HG02798 (cell line): ENCODE results near the gene THAP5.
"Not testable (repeated sequence)": the region's sequence is repeated elsewhere in the genome, so short reads cannot be mapped to it uniquely, and the experiment has no call there.

Source experiments
- ATAC-seq: cut with Tn5 transposase; IDR thresholded peaks from one replicate; pipeline ENCODE4 v1.9.1; 2021; ENCODE audit warnings: mild to moderate bottlenecking; ENCODE audit not compliant: unreplicated experiment, poor library complexity

The THAP5 gene

DNA sequence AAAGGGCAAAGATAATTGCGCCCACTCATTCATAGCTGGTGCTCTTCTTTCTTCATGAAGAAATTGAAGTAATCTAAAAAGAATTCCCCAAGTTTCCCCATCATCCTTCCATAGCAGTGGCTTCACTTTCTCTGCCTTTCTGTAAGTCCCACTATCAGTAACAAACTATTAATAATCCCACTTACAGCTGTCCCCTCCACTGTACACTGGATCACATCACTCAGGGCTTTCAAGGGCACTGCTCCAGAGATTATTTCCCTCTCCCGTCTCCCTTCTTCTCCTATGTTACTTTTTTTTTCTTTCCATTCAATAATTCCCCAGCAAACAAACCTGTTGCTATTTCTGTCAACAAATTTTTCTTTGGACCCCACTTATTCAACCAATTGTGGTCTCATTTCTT lies 16.3 kb upstream of the THAP5 start:
- no peak for ATAC-seq

GRCh38 chr7:108584211-108584610 lies 14.7 kb upstream of the THAP5 start:
- ATAC-seq: no peak

DNA sequence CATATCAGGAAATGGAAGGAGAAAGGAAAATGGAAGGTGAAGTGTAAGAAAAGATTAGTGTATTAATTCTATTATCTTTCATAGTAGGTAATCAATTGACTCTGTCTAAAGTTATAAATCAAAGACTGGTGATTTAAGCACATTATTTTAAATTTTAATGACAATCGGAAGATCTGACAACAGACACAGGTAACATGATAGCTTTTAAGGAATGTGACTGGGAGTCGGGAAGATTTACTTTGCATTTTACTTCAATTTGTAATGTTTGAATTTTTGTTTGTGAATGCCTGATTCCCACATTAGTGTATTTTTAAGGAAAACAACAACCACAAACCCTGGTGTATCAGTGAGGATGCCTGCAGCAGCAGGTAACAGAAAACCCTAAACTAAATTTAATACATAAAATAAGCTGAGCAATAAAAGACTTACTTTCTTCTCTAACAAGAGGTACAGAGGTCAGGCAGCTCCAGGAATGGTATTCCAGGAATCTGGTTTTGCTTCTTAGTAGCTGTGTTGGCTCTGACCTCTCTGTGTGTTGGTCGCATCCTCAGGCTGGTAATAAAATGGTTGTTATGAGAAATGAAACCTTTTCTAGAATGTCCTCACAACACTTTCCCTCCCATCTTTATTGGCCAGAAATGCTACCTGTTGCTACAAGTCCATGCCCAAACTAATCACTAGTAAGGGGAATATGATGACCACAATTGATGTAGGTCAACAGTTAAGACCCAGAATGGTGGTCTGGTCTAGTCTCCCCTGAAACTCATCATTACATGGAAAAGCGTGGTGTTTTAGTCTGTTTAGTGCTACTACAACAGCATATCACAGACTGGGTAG lies 12.4 kb upstream of the THAP5 start:
- no peak for ATAC-seq

- no peak for ATAC-seq
These were observed 10.8 kb upstream of the THAP5 start for GRCh38 chr7:108580298-108580697.

GRCh38 chr7:108578937-108579336 lies 9.4 kb upstream of the THAP5 start:
- no peak for ATAC-seq

DNA sequence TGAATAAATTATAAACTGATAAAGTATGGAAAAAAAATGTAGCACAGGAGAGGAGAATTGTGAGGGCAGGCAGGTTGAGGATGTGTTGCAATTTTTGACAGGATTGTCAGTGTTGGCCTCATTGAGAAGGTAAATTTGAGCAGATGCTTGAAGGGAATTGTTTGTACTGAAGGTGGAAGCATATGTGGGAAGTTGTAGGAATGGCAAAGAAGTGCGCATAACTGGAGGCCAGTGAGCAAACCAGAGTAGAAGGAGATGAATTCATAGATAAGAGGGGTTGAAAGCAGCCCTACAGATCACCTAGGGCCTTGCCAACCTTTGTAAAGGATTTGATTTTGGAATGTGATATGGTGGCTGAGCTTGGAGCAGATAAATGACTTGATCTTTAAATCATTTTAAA lies 6.6 kb upstream of the THAP5 start:
- ATAC-seq: no peak

- no peak for ATAC-seq
These were observed 5.7 kb upstream of the THAP5 start for GRCh38 chr7:108575156-108575555.

GRCh38 chr7:108572480-108572879 lies 3.0 kb upstream of the THAP5 start:
- no peak for ATAC-seq

- peak; percentile 22 for ATAC-seq
These were observed 745 bp upstream of the THAP5 start for GRCh38 chr7:108570146-108570755.

DNA sequence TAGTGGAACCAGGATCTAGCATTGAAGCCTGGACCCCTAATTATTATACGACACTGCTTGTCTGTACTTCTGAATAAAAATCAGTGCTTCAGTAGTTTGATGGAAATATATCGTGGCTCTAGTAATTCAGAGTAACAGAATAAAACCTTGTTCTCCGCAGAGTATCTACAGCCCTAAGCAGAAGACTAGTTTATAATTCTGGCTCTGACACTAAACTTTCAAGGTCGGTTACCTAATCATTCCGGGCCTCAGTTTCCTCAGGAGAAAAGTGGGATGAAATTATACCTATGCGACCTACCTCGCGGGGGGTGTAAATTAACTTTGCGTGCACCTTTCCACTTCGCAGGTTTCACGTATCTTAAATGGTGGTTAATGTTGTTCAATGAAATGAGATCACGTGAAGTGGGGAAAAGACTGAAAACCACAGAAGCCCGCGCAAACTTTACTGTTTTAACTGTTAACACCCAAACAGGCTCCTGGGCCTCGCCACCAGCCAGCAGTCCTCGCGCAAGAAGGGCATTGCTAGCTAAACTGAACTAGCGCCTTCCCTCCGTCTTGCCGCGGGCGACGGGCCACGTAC lies 615 bp downstream of the THAP5 start:
- ATAC-seq: no peak

- ATAC-seq: no peak
These were observed 3.5 kb downstream of the THAP5 start for GRCh38 chr7:108565987-108566386.

- ATAC-seq: no peak
These were observed 8.4 kb downstream of the THAP5 start for GRCh38 chr7:108561047-108561619.

DNA sequence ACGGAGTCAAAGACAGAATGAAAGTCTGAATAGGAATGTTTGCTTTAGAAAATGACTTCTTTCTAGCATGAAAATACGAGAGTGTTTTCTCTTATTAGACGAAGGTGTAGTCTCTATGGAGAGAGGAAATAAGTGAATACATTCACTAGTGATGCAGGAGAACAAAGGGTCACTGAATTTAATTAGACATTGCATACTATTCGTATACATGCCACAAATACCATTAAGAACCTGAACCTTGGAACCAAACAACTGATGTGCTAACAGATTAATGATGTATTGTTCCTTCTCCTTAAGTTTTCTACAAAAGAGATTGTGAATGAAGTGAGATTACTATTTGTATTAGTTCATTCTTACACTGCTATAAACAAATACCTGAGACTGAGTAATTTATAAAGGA lies 10.3 kb downstream of the THAP5 start:
- ATAC-seq: no peak

GRCh38 chr7:108557617-108558016 lies 11.9 kb downstream of the THAP5 start:
- no peak for ATAC-seq

DNA sequence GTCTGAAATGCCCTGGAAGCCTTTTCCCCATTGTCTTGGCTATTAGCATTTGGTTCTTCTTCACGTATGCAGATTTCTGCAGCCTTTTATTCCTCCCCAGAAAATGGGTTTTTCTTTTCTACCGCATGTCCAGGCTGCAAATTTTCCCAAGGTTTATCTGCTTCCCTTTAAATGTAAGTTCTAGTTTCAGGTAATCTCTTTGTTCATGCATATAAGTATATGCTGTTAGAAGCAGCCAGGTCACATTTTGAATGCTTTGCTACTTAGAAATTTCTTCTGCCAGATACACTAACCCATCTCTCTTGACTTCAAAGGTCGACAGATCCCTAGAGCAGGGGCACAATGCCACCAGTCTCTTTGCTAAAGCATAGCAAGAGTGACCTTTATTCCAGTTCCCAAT lies 12.3 kb downstream of the THAP5 start:
- no peak for ATAC-seq

DNA sequence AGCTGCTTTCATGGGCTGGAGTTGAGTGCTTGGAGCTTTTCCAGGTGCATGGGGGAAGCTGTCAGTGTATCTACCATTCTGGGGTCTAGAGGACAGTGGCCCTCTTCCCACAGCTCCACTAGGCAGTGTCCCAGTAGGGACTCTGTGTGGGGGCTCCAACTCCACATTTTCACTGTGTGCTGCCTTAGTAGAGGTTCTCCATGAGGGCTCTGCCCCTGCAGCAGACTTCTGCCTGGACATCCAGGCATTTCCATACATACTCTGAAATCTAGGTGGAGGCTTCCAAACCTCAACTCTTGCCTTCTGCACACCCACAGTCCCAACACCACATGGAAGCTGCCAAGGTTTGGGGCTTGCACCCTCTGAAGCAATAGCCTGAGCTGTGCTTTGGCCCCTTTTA lies 12.8 kb downstream of the THAP5 start:
- not testable (repeated sequence) for ATAC-seq

DNA sequence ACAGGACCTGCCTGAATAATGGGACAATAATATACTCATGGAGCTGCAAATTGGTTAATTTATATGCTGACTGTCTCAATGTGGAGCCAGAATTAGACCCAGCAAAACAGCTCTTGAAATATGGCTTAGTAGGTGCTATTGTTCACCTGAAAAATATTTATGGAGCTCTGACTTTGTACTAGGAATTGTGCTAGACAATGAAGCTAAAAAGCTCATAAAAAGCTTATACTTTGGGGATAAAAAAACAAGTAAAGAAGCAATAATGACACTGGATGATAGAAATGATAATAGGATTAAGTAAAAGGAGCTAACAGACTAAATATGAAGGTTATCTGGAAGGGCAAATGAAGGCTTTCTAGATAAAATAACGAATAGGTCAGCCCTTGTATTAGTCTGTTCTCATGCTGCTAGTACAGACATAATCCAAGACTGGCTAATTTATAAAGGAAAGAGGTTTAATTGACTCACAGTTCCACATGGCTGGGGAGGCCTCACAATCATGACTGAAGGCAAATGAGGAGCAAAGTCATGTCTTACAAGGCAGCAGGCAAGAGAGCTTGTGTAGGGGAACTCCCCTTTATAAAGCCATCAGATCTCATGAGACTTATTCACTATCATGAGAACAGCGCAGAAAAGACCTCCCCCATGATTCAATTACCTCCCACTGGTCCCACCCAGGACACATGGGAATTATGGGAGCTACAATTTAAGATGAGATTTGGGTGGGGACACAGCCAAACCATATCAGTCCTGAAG lies 21.2 kb downstream of the THAP5 start:
- ATAC-seq: not testable (repeated sequence)

DNA sequence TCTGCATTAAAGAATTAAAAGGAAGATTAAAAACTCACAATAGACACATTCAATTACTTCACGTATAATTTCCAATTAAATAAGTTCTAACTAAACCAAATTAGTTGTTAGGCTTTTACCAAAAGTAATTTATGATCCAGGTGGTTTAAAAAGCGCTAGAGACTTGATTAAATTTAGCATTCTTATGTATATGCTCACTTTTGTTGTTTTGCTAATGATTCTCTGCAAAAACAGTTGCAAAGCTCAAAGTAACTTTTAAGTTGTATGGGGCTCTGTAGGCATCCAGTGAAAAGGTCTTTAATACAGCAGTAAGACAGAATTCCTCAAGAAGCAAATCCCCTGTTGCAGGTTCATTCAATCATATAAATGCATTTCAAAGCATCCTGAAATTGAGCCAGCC lies 28.0 kb downstream of the THAP5 start:
- no peak for ATAC-seq

- ATAC-seq: not testable (repeated sequence)
These were observed 30.8 kb downstream of the THAP5 start for GRCh38 chr7:108538685-108539084.

DNA sequence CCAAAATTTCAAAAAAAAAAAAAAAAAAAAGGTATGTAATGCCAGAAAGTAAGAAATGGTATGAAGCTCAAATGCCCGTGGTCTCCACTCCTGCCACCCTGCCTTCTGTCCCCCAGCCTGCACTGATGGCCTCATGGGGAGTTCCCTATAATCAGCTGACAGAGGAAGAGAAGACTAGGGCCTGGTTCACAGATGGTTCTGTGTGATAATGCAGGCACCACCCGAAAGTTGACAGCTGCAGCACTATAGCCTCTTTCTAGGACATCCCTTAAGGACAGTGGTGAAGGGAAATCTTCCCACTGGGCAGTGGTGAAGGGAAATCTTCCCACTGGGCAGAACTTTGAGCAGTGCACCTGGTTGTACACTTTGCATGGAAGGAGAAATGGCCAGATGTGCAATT lies 31.3 kb downstream of the THAP5 start:
- ATAC-seq: not testable (repeated sequence)

DNA sequence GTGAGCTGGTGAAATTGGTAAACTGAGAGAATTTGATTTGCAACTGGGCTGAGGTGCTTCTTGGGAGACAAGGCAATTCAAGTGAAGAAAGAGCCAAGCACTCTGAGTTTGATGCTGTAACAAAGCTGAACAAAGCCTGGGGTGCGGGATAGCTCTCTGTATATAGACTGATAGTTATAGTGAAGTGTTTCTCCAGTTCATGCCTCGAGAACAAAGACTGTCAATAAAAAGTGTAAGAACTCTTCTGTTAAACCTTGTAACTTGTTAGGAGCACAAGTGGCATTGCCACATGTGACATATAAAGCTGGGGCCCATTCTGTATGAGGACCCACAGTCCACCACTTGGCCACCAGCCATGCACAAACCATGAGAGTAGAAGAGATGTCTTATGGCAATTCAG lies 32.3 kb downstream of the THAP5 start:
- ATAC-seq: no peak
